HG03521 (cell line): ENCODE data around the gene VWA8.
"Not testable (repeated sequence)": the region's sequence is repeated elsewhere in the genome, so short reads cannot be mapped to it uniquely, and the experiment has no call there.

ENCODE experiments used
- ATAC-seq: cut with Tn5 transposase; IDR thresholded peaks from one replicate; pipeline ENCODE4 v1.9.1; 2021; ENCODE audit warnings: mild to moderate bottlenecking, moderate library complexity; ENCODE audit not compliant: unreplicated experiment

VWA8 gene

DNA sequence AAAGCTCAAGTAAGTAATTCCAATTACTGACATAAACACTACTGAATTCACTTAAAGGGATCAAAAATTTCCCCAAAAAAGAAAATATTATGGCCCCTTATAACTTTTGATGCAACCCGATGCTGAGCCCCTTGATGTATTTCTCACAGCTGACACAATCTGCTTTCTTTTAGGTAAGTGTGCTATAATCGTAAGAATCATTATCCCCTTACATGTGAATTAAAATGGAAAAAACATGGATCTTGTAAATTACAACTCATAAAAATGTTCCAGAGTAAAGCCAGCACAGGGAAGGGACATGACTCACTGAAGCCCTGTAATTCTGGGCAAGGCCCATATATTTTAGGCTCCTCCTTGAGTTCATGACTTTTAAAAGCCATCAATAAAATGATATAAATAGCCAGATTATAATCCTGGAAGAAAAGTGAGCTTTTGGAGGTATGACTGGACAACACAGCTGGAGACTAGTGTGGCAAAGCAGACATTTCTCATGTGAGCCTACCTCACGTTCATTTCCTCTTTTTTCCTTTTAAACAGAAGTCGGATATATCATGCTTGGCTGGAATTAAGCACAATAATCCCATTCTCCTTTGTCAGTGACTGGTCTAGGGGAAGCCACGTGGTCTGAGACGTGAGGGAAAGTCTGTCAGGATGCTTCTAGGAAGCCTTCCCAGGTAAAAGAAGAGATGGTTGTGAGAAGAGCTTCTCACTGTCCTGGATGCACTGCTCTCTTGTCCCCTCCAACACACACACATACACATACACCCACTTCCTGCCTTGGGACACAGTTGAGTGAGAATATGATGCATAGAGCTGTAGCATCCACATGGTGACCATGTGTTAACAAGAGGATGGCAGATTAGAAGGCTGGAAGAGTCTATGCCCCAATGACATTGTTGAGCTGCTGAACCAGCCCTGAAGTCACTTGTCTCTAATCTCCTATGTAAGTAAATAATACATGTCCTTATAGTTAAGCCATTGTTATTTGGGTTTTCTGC lies 338.2 kb downstream of the VWA8 start:
- ATAC-seq, result no peak

DNA sequence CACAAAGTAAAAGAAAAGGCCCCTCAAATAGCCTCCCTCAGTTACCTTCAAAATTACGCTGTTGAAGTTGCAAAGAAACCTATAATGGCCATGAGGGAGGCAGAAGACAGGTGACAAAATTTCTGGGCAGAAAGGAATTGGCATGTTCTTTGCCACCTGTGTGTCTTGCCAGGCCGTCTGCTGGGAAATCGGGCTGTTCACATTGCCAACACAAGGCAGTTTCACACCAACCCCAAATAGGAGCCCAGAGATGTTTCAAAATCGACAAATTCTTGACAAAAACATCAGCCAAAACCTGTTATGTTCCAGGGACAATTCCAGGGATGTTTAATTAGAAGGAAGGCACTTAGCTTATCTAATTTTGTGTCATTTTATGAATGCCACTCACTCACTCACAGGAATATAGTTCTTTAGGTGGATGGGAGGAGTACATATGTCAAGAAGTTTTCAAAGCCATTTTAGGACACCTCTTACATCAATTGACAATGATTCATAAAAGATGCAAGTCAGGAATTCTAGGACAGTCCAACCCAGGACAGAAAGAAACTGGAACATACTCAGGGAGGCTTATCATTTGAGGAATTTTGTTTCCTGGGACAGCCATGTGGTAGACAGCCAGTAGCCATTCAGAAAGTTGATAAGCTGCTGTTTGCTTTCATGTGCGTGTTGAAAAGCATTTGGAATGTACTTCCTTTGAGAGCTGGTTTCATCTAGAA lies 339.0 kb downstream of the VWA8 start:
- no peak for ATAC-seq

DNA sequence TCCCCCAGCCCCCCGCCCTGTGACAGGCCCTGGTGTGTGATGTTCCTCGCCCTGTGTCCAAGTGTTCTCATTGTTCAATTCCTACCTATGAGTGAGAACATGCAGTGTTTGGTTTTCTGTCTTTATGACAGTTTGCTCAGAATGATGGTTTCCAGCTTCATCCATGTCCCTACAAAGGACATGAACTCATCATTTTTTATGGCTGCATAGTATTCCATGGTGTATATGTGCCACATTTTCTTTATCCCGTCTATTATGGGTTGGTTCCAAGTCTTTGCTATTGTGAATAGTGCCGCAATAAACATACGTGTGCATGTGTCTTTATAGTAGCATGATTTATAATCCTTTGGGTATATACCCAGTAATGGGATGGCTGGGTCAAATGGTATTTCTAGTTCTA lies 343.3 kb downstream of the VWA8 start:
- ATAC-seq, result not testable (repeated sequence)

DNA sequence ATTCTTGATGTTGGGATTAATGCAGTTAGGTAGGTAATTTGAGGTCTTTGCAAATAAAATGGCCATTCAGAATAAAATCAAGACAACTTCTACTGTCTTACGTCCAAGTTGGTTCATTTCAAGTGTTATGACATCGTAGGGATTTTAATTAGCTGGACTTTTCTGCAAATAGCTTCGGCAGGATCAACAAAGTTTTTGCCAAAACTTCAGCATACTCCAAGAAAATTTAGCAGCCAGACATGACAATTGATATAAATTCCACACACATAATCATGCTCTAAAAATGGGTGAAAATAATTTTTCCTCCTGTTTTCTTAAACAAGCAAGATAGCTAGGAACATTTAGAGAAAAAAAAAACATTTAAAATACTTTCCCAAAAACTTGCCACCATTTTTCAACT lies 344.8 kb downstream of the VWA8 start:
- ATAC-seq, result no peak

DNA sequence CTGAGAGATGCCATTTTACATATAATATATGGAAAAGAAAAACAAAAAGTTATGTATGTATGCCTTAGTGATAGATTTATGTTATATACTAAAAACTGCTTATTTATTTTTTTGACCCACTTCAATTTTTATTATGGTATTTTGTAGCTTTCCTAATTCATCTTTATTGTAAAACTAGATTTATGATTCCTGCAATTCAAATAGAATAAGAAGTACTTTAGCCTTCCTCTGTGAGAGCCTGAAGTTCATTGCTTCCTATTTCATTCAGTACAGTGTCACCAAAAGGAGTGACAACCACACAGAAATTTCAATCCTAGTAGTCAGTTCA lies 345.4 kb downstream of the VWA8 start:
- ATAC-seq, result no peak

DNA sequence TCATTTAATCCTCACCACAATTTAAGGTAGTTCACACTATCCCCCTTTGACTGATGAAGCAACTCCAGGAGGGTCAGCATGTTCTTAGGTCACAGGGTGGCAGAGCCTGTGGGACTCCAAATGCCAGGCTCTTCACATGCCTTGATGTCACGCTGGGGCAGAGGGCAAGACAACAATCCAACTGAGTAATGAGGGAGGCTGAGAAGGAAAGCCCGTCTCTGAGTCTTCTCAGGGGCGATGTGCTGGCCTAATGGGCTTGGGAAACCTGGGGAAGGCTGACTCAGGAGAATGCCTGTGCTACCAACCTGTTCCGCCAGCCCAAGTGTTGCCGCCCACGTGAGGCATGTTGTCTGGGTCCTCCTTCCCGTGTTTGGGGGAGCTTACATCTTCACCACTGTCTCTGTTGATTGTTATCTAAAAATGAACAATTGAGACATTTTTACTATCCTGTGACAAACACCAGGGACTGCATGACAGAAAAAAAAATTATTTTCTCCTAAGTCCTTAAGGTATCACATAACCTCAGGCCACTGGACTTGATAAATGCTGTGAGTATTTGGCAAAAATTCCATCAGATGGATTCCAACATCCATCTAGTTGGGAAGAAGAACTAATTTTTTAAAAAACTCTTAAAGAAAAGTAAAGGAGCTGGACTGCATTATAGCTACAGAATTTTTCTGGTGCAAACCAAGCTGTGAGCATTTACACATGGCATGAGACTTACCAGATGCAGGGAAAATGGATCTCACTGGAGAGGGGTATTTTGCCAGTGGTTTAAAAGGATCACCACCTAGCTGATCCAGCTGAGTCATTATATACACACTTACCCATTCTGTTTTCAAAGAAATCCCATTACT lies 346.0 kb downstream of the VWA8 start:
- no peak for ATAC-seq

DNA sequence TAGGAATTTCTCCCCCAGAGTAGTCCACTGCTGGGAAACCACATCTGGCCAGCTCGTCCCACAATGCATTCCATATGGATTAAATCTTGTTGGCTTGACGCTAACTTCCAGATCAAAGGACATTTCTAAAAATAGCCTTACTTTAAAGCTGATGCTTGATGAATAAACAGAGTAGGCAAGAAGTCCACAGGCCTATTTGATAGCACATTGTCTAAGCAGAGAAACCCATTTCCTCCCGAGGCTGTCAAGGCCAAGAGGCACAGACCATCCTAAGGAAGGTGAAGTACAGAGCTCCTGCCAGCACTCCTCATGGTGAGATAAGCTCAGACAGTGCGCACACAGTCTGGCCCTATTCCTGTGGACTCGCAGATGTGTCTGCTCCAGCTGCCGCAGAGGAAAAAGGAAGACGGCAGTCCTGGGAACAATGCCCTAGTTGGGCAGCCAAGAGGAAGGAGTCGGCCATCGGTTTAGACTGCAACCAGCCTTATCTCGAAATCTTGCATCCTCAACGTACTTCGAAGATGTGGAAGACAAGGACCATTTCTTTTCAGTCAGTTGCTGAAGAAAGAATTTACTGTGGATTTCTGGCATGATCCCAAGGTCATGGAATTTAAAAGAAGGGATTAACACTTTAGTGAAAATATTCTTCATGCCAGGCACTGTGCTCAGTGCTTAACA lies 346.8 kb downstream of the VWA8 start:
- ATAC-seq, result no peak

DNA sequence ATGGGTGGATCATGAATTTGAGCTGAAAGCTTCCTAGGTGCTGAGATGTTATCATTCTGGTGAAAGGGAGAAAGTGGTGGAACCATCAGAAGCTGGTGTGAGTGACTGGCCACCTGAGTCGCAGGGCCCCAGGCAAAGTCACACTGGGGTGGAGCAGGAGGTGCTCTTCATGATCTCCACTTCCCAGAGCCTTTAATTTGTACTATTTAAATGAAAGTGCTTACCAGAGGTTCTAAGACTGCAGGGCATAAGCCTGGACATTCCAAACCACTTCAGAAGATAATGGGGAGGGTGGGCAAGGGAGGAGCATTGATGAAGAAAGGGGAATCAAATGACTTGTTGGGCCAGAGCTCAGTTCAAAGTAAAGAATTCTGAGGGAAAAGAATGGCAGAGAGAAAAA lies 347.4 kb downstream of the VWA8 start:
- no peak for ATAC-seq

DNA sequence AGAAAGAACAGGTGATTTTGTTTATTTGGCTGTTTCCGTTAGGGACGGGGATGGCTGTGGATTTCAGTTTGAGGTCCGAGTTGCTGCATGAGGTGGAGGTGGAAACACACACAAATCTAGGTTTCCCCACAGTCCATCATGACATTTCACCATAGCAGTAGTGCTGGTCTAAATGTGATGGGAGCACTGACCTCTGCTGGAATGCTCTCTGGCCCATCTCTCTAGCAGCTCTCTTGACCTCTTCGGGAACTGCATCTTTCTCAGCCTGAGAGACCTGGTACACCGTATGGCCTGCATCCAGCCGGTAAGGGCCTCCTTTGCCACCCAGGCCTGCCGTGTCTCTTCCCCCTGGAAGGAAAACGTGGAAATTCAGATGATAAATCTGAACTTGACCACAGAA lies 349.5 kb downstream of the VWA8 start:
- ATAC-seq, result no peak

DNA sequence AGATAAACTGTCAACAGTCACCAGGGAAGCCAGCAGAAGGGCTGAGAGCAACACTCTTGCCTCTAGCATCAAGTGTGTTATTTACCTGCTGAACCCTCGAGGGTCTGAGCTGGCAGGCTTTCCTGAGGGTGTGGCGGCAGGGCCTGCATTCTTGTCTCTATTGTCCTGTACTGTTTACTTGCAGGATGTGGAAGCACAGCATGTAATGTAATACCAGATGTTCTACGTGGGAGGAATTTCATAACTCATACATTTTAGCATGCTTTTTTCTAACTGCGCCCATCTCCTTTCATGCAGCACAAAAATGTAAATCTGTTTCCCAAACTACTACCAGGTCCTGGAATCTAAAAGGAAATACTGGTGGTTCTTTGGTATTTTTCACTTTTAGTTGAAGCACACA lies 350.5 kb downstream of the VWA8 start:
- ATAC-seq, result no peak

DNA sequence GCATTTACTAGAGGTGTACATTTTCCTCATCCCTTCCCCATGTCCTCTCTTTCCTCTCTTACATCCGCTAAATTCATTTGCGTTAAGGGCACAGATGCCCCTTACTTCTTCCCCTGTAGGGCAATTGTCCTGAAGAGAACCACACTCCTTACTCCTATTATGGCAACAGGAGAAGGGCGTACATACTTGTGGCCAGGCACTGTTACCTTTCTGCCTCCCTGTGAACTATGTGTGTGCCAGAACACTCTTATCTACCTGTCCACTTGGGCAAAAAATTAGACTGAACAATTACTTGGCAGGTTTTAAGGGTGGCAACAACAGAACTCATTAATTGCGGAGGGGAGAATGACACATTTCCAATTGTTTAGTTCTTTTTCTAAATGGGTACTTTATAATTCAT lies 351.1 kb downstream of the VWA8 start:
- ATAC-seq, result no peak

DNA sequence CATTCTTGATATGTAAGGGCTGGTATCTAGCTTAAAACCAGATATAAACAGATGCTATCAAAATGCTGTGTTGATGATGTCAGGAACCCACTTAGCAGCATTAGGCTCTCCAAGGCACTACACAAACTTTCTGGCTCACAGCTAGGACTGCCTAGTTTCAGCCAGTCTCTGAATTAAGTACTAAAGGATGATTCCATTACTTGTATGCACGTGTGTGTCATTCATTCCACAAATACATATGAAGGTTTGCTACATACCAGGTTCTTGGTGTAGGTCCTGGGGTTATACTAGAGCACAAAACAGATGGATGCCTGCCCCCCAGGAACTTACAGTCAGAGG lies 352.1 kb downstream of the VWA8 start:
- ATAC-seq, result no peak

DNA sequence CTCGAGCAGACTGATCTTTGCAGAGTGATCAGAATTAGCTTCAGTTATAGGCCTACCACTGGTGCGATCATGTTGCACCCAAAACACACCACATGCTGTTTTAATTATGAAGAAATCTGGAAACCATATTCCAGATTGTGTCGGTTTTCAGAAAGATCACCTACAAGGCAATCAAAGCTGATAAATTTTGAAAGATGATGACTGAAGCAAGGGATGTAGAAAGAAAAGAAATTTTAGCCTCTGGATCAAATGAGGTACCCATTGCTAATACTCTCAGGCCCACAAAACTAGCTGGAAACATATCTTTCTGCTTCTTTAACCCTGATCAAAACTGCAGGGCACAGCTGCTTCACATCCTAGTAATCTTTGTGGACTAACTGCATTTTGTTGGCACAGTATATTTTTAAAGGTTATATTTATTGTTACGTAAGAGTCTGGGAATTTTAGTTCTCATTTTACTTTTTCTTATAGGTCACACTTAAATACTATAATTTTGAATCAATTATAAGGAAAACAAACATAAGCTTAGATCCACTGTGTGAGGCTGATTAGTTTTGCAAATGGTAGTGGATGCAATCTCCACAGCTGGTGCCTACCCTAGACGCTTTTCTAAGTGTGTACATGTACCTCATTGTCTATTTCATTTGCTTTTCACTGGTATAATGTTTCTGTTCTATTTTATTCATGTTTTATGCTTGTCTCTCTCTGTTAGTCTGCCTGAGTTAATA lies 352.6 kb downstream of the VWA8 start:
- no peak for ATAC-seq

DNA sequence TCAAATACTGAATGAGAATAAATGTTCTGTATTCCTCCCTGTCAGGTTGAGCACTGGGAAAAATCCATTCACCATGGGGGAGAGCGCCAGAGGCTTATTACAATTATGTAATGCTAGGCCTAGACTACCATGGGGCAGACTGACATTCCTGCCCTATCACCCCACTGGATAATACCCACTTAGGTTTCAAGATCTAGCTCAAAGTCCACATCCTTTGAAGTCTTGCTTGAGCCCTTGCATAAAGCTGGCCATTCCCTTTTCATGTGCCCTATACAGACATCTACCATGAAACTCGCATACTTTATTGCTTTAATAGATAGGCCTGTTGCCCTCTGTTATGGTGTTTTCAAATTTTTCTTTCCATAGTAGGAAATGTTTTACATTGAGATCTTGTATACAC lies 354.3 kb downstream of the VWA8 start:
- ATAC-seq, result no peak

DNA sequence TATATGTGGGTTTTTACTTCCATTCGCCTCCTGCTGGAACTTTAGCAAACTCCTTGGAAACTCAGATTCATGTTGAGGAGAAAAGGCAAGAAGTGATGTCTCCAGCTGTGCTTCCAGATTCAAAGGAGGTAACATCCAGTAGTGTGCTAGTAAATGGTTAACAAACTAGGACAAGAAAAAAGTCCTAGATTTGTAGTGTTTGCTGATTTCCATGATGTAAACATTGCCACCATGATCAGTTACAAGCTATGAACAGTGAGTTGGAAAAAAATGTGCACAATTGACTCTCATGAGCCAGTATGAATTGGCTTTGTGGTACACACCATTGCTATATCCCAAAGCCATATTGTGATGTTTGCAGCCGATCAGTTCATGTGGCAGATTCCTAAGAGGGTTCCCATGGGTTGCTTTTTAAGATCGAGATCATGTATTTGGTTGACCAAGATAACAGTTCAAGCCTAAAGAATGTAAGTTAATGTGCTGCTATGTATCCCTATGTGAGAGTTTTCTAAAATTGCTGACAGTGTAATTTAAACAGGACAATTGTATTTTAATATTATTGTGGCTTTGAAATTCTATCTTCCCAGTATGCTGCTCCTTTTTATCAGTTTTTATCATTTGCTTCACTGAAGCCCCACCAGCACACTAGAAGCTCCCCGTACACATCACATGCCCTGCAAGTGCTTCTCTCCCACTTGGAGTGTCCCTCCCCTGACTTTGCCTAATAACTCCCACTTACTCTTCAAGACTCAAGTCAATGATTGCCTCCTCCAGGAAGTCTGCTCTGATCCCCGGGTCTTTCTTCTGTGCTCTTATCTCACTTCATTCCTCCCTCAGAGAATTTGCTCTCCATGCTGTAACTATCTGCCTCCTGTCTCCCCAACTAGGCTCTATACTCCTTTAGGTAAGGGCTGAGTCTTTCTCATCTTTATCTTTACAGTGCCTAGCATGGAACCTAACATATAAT lies 355.3 kb downstream of the VWA8 start:
- no peak for ATAC-seq

DNA sequence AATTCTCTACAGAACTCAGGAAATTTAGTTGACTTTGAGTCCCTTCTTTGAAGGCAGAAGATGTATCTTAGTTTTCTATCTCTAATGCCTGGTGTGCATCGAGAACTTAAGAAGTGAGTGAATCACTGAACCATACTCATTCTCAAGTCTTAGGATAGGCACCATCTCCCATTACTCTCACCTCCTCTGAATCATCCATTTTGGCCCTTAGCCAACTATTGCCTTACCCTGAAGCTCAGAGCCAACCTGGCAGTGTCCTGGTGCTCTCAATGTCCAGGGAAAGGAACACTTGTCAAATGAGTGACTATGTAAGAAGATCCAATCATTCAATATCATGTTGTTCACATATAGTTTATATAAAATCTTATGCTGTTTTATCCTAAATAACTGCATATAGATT lies 357.0 kb downstream of the VWA8 start:
- no peak for ATAC-seq

DNA sequence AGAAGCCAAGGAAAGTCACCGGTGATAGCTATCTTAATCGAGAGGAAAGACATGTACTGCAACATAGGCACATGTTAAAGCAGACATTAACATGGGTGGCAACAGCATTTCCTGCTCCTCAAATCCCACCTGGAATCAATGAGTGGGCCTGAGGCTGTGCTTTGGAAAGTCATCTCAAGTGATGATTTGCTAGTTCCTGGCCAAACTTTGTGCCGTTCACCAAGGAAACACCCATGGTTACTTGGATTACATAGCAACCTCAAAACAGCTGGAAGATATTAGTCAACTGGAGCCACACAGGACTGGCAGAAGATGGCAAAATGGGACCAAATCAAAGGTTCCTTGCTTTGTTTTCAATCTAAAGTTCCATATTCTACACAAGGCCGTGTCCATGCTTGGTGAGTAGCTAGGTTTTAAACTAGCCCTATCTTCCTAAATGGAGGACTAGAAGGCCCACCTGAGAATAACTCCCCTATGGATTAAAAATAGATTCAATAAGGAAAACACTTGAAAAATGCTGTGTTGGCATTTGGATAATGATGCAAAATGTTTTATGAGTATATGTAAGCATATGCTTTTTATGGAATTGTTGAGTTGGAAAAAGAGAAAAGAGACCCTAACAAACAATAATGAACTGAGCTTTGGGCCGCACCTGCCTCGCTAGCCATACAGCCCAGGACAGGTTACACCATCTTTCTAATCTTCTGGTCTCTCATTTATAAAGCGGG lies 359.0 kb downstream of the VWA8 start:
- ATAC-seq, result no peak

DNA sequence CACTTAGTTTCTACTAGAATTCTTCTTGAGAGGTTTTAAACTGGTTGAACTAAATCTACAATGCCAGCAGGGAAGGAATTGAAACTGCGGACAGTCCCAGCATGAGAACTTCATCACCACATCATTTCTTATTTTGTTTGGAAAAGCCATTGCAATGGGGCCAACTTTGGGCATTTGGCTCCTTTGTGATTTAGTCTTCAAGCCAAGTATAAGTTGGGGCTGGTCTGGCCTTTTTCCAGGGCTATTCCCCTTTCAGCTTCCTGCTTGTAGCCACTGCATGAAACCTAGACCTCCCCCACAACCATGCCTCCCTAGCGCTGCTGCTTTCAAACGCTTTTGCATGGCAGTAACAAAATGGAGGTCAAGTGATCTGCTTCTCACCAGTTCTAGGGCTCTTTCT lies 361.3 kb downstream of the VWA8 start:
- no peak for ATAC-seq
